SK-N-MC (cell line): Measurements from ENCODE around the gene GAPDH.

Experiments
- EZH2 ChIP-seq: fragments of 200-600 bp; sonication (generic); IDR thresholded peaks from one replicate; pipeline ENCODE4 v1.6.1; 2017; ENCODE audit warnings: antibody characterized with exemption
- FOXP2 ChIP-seq: optimal IDR thresholded peaks from 2 replicates; pipeline ENCODE3; 2011; ENCODE audit warnings: mild to moderate bottlenecking, moderate library complexity; ENCODE audit not compliant: insufficient read depth; ENCODE audit errors: extremely low read length, control extremely low read depth
- POLR2AphosphoS5 ChIP-seq: IDR thresholded peaks from 2 replicates; pipeline ENCODE4 v1.6.1; 2012; ENCODE audit warnings: mild to moderate bottlenecking, low read depth, low read length, borderline replicate concordance

GRCh38 chr12:6575648-6576047 is 41.3 kb downstream of the GAPDH start:
- TF ChIP-seq EZH2: no peak
- TF ChIP-seq POLR2AphosphoS5: no peak
- TF ChIP-seq FOXP2: no peak
